Erythroblast (primary cell): ENCODE results near the gene EPS8L2.

Experiments
- DNase-seq, 2 experiments: peaks; one replicate each; lab custom pipeline; 2025; lab: John Stamatoyannopoulos, UW
- GATA1 ChIP-seq: IDR thresholded peaks from 2 replicates; pipeline ENCODE4 v1.6.1; 2011; ENCODE audit warnings: low read depth, mild to moderate bottlenecking, control low read depth, low read length, moderate library complexity
- POLR2A ChIP-seq: IDR thresholded peaks from 2 replicates; pipeline ENCODE4 v1.6.1; 2011; ENCODE audit warnings: mild to moderate bottlenecking, low read length

EPS8L2 gene

DNA sequence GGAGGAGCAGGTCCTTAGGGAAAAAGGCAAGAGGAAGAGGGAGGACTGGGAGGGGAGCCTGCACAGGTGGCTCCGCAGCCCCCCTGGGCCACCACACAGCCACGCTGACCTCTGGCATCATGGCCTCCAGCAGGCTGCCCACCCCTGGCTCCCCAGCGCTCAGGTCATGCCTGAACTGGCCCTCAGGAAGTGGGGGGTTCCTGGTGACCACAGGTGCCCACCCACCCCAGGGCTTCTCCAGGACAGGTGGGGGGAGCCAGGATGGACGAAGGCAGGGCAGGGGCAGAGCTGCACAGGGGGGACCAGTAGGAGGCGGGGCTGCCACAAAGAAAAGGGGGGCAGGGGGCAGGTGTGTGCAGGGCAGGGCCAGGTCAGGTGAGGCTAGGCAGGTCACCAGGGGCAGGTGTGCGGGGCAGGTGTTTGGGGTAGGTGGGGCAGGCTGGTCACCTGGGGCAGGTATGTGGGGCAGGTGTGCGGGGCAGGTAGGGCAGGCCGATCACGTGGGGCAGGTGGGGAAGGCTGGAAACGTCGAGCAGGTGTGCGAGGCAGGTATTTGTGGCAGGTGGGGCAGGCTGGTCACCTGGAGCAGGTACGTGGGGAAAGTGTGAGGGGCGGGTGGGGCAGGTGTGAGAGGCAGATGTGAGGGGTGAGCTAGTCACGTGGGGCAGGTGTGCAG lies 12.0 kb upstream of the EPS8L2 start:
- TF ChIP-seq GATA1 = no peak
- DNase-seq = no peak

DNA sequence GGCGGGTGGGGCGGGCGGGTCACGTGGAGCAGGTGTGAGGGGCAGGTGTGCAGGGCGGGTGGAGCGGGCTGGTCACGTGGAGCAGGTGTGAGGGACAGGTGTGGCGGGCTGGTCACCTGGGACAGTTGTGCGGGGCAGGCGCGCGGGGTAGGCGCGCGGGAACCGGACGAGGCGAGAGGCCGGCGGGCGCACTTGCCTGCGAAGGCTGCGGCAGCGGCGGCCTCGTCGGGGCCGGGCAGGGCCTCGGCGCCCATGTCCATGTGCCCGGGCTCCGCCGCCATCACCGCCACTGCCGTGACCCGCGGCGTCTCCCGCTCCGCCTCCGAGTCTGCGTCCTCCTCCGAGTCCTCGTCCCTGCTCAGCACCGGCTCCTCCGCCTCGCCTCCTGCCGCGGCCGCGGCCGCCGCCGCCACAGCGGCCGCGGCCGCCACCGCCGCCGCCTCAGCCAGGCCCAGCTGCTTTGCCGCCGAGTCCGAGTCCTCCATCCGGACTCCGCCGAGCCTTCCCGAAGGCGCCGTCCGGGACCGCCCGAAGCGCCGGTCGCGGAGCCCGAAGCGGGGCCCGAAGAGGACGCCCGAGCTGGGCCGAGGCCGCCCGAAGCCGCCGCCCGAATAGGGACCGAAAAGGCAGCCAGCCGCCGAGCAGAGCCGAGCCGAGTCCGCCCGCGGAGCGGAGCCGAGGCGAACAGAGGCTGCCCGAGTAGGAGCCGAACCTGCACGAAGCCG lies 11.3 kb upstream of the EPS8L2 start, which contains the start of gene DEAF1:
DEAF1 (minus strand) TSS at position 660 of the 725 bp plus-strand sequence; CDS start at position 485, 175 bp downstream.
- TF ChIP-seq POLR2A (no peak), GATA1 (no peak)
- peak; percentile 97 to 99 for DNase-seq

DNA sequence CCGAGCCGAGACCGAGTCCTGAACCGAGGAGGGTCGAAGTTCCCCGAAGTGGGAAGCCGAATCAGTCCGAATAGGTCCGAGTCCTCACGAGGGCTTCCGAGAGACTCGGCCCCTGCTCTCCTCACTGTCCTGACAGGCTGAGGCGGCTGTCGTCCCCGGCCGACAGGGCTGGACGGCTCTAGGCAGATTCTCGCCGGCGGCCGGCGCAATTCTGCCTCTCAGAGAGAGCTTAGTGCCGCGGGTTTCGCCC lies 10.8 kb upstream of the EPS8L2 start:
- DNase-seq = no peak
- TF ChIP-seq GATA1 = no peak

- TF ChIP-seq POLR2A = peak; percentile 65
- no peak for TF ChIP-seq GATA1
- DNase-seq = peak; percentile 97 to 99
Measured at GRCh38 chr11:695538-696248, 10.3 kb upstream of the EPS8L2 start, which contains the start of gene TMEM80. TMEM80 (plus strand) TSS chr11:695816; CDS start chr11:695828, 12 bp downstream.

- no peak for DNase-seq
- TF ChIP-seq POLR2A (no peak), GATA1 (no peak)
Measured at GRCh38 chr11:696955-697491, 9.0 kb upstream of the EPS8L2 start.

GRCh38 chr11:697811-698311 lies 8.2 kb upstream of the EPS8L2 start:
- DNase-seq = no peak

DNA sequence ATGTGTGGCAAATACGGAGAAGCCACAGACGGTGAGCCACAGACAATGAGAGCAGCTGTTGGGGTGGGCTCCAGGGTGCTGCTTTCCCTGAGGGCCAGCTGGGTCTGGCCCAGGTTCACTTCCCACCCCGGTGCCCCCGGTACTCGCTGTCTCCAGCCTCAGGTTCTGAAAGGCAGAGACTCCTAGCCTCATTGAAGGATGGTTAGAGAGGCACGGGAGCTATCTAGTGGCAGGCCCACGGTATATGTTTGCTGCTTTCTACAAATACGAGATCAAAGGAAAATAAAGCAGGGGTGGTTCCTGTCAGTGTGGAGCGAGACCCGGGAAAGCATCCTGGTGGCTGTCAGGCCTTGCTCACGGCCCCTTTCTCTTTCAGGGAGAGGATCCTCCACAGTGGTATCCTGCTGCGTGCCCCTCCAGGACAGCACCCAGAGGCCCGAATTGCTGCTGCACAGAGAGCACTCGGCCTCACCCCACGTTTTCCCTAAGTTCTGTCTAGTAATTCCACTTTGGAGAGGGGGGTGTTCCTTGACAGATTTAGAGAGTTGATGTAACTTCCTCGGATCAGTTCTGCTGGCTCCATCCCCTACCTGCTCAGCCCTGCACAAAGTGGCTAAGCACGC lies 7.4 kb upstream of the EPS8L2 start:
- no peak for TF ChIP-seq POLR2A
- TF ChIP-seq GATA1 = no peak
- no peak for DNase-seq

More at GRCh38 chr11:697811-698311, 8.2 kb upstream of the EPS8L2 start:
- TF ChIP-seq GATA1 = no peak
- no peak for TF ChIP-seq POLR2A

- no peak for DNase-seq
- TF ChIP-seq POLR2A = no peak
- TF ChIP-seq GATA1 = no peak
Measured at GRCh38 chr11:699116-699508, 6.9 kb upstream of the EPS8L2 start.

DNA sequence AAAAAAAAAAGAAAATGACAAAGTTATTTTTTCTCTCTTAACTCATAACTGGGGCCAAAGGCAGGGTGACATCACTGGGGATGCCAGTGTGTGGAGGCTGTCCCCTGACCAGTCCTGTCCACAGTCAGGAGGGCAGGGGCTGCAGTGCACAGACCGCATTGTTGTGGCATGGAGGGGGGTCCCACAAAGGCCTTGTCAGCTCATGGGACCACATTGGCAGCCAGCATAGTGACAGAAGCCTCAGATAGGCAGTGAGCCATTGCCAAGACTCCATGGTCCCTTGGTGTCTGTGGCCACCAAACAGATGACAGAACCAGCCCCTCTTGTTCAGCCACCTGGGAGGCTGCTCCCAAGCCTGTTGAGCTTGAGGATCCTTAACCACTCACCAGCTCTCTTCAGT lies 6.3 kb upstream of the EPS8L2 start:
- TF ChIP-seq POLR2A (no peak), GATA1 (no peak)
- DNase-seq = no peak

DNA sequence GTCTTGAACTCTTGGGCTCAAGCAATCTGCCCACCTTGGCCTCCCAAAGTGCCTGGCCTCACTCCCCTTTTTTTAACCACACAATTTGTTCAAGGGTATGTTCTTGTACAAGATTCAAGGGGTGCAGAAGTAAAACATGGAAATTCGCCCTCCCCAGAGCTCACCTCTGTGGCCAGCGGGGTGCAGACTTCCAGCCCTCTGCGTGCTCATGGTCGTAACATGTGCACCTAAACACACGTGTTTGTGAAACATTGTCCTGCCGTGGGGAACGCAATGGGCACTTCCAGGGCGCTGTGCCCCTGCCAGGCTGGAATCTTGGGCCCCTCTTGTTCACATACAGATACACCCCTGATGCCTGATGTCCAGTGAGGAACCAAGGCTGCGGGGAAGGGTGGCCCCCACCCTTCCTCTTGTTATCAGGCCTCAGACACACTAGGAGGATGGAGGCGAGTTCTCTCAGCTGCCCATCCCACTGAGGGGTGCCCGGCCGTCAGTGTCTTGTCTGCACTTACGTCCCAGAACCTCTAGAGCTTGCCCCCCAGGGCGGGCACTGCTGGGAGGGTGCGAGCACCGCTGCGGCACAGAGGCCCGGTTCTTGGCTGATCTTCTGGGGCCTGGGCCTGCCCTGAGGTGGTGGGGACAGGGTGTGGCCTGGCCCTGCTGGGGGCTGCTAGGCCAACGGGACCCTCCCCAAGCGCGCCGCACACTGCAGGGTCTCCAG lies 4.1 kb upstream of the EPS8L2 start:
- TF ChIP-seq GATA1 (no peak), POLR2A (no peak)
- peak in 1 of 2 experiments; percentile 39 for DNase-seq

DNA sequence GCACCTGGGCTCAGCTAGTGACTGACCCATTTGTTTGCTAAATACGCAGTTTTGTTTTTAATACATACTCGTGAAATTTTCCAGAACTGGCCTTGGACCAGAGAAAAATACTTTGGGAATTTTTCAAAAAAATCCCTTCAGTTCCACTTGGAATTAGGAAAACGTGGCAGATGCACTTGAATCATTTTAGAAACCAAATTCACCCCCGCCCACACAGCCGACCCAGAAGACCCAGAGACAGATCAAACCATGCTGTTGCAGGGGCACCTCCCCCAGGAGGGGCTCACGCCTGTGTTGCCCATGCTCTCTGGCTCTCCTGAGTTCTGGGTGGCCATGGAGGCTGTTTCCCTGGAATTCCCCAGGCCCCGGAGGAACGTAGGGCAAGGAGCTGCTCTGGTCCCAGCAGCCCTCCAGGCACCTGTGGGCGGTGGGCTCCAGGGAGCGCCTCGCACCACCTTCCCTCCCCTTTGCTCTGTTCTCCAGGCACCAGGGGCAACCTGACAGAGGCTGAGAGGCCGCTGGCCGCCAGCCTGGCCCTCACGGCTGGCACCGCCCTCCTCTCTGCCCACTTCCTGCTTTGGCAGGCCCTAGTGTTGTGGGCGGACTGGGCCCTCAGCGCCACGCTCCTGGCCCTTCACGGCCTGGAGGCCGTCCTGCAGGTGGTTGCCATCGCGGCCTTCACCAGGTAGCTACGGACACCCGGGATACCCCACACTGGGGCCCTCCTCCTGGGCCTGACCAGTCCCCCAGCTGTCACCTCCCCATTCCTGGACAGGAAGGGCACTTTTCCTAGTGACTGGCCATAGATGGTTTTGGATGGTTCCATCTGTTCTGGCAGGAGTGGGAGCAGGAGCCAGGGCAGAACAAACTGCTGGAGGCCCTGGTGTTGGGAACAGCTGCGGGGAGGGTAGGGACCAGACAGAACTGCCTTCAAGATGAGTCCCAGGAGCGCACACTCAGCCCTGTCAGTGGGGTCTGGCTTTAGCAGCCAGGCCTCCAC lies 3.3 kb upstream of the EPS8L2 start:
- no peak for DNase-seq
- TF ChIP-seq GATA1 (no peak), POLR2A (no peak)

GRCh38 chr11:703506-703905 lies 2.5 kb upstream of the EPS8L2 start:
- TF ChIP-seq POLR2A (no peak), GATA1 (no peak)
- DNase-seq = no peak
